Activated CD8-positive, alpha-beta T cell treated with anti-CD3 and anti-CD28 coated beads for 36 hours (primary cell): ENCODE results near the gene EPHB6. TPM values are rescaled to one million over a fixed set of nuclear protein-coding genes. Genes with fewer than 3 reads are reported as not detected.

ENCODE experiments used
- ATAC-seq: fragments of 200-7000 bp; cut with Tn5 transposase; one replicate; pipeline ENCODE4 v1.10.0; 2021; ENCODE audit warnings: mild to moderate bottlenecking, moderate library complexity
- CTCF ChIA-PET: fragments of 350-600 bp; sonication (Branson Sonifier 250); formaldehyde crosslinking; loops from one replicate; lab custom pipeline; 2021; ENCODE audit warnings: antibody characterized with exemption; lab: Charles Lee
- POLR2A ChIA-PET: fragments of 350-600 bp; sonication (Branson Sonifier 250); formaldehyde crosslinking; loops from one replicate; lab custom pipeline; 2021; ENCODE audit warnings: antibody characterized with exemption; lab: Charles Lee
- DNase-seq: peaks from one replicate; pipeline ENCODE4 v3.0.0-alpha.2; 2020
- H3K27ac Mint-ChIP-seq: one replicate; pipeline ENCODE4 v1.8.0; 2021; ENCODE audit warnings: mild to moderate bottlenecking, mixed read lengths
- H3K27me3 Mint-ChIP-seq: one replicate; pipeline ENCODE4 v1.8.0; 2021; ENCODE audit warnings: mixed read lengths
- H3K36me3 Mint-ChIP-seq: one replicate; pipeline ENCODE4 v1.8.0; 2021; ENCODE audit warnings: low read depth, mixed read lengths
- H3K4me1 Mint-ChIP-seq: one replicate; pipeline ENCODE4 v1.8.0; 2021; ENCODE audit warnings: low read depth, mixed read lengths
- H3K4me3 Mint-ChIP-seq: one replicate; pipeline ENCODE4 v1.8.0; 2021; ENCODE audit warnings: mild to moderate bottlenecking, moderate library complexity, mixed read lengths
- H3K9me3 Mint-ChIP-seq: one replicate; pipeline ENCODE4 v1.8.0; 2021; ENCODE audit warnings: mixed read lengths
- intact Hi-C: fragments of 100-400 bp; cut with micrococcal nuclease; formaldehyde crosslinking; loops from one replicate; pipeline ENCODE4 v1.10.0; 2022
- total RNA-seq, 2 experiments: library from RNA; stranded (reverse); gene quantifications; one replicate each; pipeline ENCODE4 v1.2.3, GENCODE V29; 2021
- TF ChIP-seq, protein P1 (sequence below): fragments of 200-600 bp; IDR thresholded peaks from one replicate; pipeline ENCODE4 v1.8.0; 2022; ENCODE audit warnings: antibody characterized with exemption, mild to moderate bottlenecking

EPHB6 gene
- total RNA-seq, 2 experiments from 2014 or later, result 3.5 to 5.5 TPM

DNA sequence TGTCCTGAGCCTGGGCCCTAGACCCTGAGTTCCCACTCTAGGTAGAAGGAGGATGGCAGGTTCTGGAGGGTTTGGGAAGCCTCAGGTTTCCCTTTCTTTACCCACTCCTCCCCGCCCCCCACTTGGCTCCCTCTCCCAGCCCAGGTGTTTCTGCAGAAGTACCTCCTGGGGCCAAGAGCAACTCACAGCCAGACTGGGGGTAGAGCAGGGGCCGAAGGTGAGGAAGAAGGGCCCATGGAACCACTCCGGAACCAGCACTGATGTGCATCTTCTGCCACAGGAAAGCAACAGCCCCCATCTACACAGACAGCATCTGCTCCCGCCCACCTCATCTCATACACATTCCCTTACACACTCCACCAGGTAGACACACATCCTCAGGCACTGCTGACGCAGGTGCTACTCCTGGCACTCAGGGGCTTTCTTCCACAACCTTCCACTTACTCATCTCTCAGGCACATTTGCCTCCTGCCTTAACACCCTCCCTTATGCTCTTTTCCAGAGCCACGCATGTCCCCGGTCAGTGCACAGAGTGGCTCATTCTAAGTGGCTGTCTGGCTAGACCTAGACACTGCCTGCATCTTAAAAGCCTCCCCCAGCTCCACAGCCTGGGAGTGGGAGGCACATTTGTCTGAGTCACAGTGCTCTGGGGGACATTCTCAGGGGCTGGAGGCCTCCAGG lies 1.8 kb downstream of the EPHB6 start:
- Mint-ChIP-seq H3K27me3 (no peaks in the 10 kb centered on the region), H3K9me3 (no peaks in the 10 kb centered on the region), H3K4me3 (peak overlapping the region; percentile 0), H3K36me3 (no peaks in the 10 kb centered on the region), H3K27ac (no peak overlapping the region), H3K4me1 (peaks cover 6% of the 10 kb centered on the region)
- intact Hi-C loops, result no loop called here
- no peak for DNase-seq
- POLR2A ChIA-PET, result no interaction called here
- TF ChIP-seq, protein P1, sequence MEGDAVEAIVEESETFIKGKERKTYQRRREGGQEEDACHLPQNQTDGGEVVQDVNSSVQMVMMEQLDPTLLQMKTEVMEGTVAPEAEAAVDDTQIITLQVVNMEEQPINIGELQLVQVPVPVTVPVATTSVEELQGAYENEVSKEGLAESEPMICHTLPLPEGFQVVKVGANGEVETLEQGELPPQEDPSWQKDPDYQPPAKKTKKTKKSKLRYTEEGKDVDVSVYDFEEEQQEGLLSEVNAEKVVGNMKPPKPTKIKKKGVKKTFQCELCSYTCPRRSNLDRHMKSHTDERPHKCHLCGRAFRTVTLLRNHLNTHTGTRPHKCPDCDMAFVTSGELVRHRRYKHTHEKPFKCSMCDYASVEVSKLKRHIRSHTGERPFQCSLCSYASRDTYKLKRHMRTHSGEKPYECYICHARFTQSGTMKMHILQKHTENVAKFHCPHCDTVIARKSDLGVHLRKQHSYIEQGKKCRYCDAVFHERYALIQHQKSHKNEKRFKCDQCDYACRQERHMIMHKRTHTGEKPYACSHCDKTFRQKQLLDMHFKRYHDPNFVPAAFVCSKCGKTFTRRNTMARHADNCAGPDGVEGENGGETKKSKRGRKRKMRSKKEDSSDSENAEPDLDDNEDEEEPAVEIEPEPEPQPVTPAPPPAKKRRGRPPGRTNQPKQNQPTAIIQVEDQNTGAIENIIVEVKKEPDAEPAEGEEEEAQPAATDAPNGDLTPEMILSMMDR, result no peak
- ATAC-seq, result no peak
- CTCF ChIA-PET, result interaction anchor here (1.0 to 3.2 kb wide), 8 partner anchors 9 to 472 kb away, joined by 3 to 33 read pairs (median 9); no protein-coding TSS in a partner anchor

DNA sequence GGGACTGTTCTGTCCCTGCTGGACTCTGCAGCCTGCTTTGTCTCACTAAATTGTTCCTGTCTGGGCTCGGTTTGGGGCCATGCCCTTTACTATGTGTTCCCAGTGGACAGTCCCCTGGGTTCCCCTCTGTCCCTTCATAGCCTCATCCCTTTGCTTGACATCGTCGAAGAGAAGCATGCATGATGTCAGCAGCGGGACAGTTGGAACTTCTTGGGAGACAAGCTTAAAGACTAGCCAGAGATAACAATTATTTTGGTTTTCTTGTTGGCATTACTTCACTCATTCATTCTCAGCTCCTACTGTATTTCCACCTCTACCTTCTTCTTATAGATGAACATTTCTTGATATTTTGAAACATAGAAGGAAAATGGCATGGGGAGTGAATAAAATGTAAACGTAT lies 2.7 kb downstream of the EPHB6 start:
- Mint-ChIP-seq H3K27me3 (no peaks in the 10 kb centered on the region), H3K27ac (no peak overlapping the region), H3K9me3 (no peaks in the 10 kb centered on the region), H3K4me1 (peaks cover 6% of the 10 kb centered on the region), H3K36me3 (no peaks in the 10 kb centered on the region), H3K4me3 (no peak overlapping the region)
- intact Hi-C loops, result no loop called here
- no peak for DNase-seq
- TF ChIP-seq, protein P1, result no peak
- ChIA-PET POLR2A (no interaction called here), CTCF (interaction anchor here (1.2 to 2.4 kb wide), 5 partner anchors 9 to 253 kb away, joined by 3 to 11 read pairs (median 8); no protein-coding TSS in a partner anchor)
- ATAC-seq, result no peak

DNA sequence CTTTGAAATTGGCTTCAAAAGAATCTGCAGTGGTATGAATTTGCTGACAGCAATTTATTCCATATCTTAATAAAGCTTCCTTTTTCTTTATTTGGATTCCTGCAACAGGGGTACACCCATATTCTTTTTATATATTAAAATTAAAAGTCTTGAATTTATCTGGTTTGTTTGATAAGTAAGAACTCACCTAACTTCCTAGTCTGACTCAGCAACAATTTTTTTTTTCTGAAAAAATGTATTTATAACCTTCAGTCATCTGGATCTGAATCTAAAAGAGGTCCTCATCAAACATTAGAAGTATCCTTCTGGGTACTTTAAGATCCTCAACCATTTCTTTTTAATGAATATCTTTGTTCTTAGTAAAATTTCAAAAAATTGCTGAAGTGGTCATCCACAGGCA lies 4.5 kb downstream of the EPHB6 start:
- intact Hi-C loops, result no loop called here
- ATAC-seq (no peak), DNase-seq (no peak)
- Mint-ChIP-seq H3K9me3 (no peaks in the 10 kb centered on the region), H3K4me1 (peaks cover 3% of the 10 kb centered on the region), H3K27me3 (no peaks in the 10 kb centered on the region), H3K4me3 (no peak overlapping the region), H3K36me3 (no peaks in the 10 kb centered on the region), H3K27ac (no peak overlapping the region)
- TF ChIP-seq, protein P1, result no peak
- CTCF ChIA-PET, result interaction anchor here (0.9 to 2.4 kb wide), 5 partner anchors 22 to 558 kb away, joined by 3 to 11 read pairs (median 3); no protein-coding TSS in a partner anchor
- POLR2A ChIA-PET, result no interaction called here

DNA sequence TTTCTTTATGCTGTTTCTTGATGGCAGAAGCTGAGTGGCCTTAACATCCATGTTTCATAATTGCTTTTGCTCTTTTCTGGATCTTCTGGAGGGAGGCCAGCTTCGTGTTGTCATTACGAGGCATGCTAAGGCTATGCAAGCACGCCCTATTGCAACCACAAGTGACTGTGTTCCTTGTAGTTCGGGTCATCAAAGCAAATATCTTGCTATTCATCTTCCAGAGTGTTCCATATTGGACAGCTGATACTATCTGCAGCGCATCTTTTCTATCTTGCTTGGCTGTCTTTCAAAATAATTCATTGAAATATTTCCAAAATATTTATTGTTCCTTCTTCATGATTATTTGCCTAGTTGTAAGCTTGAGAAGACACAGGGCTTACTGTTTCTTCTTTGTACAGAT lies 5.0 kb downstream of the EPHB6 start:
- Mint-ChIP-seq H3K36me3 (no peaks in the 10 kb centered on the region), H3K4me3 (no peak overlapping the region), H3K27ac (no peak overlapping the region), H3K27me3 (no peaks in the 10 kb centered on the region), H3K4me1 (peaks cover 3% of the 10 kb centered on the region), H3K9me3 (no peaks in the 10 kb centered on the region)
- ATAC-seq (no peak), DNase-seq (no peak)
- ChIA-PET CTCF (interaction anchor here (0.9 to 2.9 kb wide), 4 partner anchors 13 to 559 kb away, joined by 3 to 20 read pairs (median 3); no protein-coding TSS in a partner anchor), POLR2A (no interaction called here)
- intact Hi-C loops, result no loop called here
- TF ChIP-seq, protein P1, result no peak

DNA sequence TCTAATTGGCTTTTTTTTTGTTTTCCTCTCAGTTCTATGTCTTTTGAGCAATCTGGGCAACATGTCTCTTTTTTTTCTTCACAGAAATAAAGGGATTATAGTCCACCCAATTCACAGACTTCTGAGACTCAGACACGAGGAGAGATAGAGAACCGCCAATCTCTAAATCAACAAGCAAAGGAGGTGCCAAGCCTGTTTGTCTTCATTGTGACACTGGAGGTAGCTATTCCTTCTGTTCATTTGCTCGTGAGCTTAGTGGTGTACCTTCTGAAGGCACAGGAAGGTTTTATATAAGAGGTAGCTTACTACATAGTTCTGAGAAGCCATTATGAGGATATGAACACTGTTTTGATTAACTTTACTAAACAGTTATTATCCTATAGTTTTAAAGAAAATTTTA lies 6.1 kb downstream of the EPHB6 start:
- no peaks in the 10 kb centered on the region for H3K9me3 Mint-ChIP-seq
- H3K36me3 Mint-ChIP-seq, result no peaks in the 10 kb centered on the region
- intact Hi-C loops, result no loop called here
- TF ChIP-seq, protein P1, result no peak
- ChIA-PET POLR2A (interaction anchor here (0.6 kb wide), 2 partner anchors 37 to 1396 kb away, joined by 3 read pairs; no protein-coding TSS in a partner anchor), CTCF (interaction anchor here (0.7 to 2.9 kb wide), 3 partner anchors 12 to 383 kb away, joined by 3 to 20 read pairs (median 6); no protein-coding TSS in a partner anchor)
- ATAC-seq (no peak), DNase-seq (no peak)
- H3K27ac Mint-ChIP-seq, result no peak overlapping the region
- no peaks in the 10 kb centered on the region for H3K27me3 Mint-ChIP-seq
- H3K4me3 Mint-ChIP-seq, result no peak overlapping the region
- peaks cover 3% of the 10 kb centered on the region for H3K4me1 Mint-ChIP-seq
